Stimulated activated naive CD8-positive, alpha-beta T cell treated with anti-CD3 and anti-CD28 coated beads, Interleukin-15, Interleukin-2, amounts not matched to agents 100 ng/mL and 50 ng/mL, for 24 hours (primary cell): Measurements from ENCODE around the gene ARHGAP23.
A peak's percentile ranks its signal among the peaks of the same experiment; 100 is the strongest.
"Not testable (repeated sequence)": the region's sequence is repeated elsewhere in the genome, so short reads cannot be mapped to it uniquely, and the experiment has no call there.

Experiments
- H3K27ac Mint-ChIP-seq: one replicate; pipeline ENCODE4 v1.8.0; 2021; ENCODE audit warnings: mild to moderate bottlenecking, mixed read lengths
- H3K27me3 Mint-ChIP-seq: one replicate; pipeline ENCODE4 v1.8.0; 2021; ENCODE audit warnings: mixed read lengths
- H3K36me3 Mint-ChIP-seq: one replicate; pipeline ENCODE4 v1.8.0; 2021; ENCODE audit warnings: low read depth, mixed read lengths
- H3K4me1 Mint-ChIP-seq: one replicate; pipeline ENCODE4 v1.8.0; 2021; ENCODE audit warnings: low read depth, mixed read lengths
- H3K4me3 Mint-ChIP-seq: one replicate; pipeline ENCODE4 v1.8.0; 2021; ENCODE audit warnings: mild to moderate bottlenecking, mixed read lengths
- H3K9me3 Mint-ChIP-seq: one replicate; pipeline ENCODE4 v1.8.0; 2021; ENCODE audit warnings: mixed read lengths

Gene ARHGAP23

GRCh38 chr17:38498353-38498752, 70.1 kb downstream of the ARHGAP23 start:
- Mint-ChIP-seq H3K36me3 (no peaks in the 10 kb centered on the region), H3K9me3 (no peaks in the 10 kb centered on the region), H3K4me1 (no peaks in the 10 kb centered on the region), H3K27me3 (no peaks in the 10 kb centered on the region), H3K27ac (no peak overlapping the region), H3K4me3 (no peak overlapping the region)

- not testable (repeated sequence) for H3K27me3 Mint-ChIP-seq, H3K9me3 Mint-ChIP-seq, H3K27ac Mint-ChIP-seq, H3K4me3 Mint-ChIP-seq, H3K36me3 Mint-ChIP-seq, H3K4me1 Mint-ChIP-seq
Measured at GRCh38 chr17:38499230-38499629, 71.0 kb downstream of the ARHGAP23 start.

GRCh38 chr17:38501718-38502117, 73.5 kb downstream of the ARHGAP23 start:
- not testable (repeated sequence) for H3K4me3 Mint-ChIP-seq, H3K27me3 Mint-ChIP-seq, H3K27ac Mint-ChIP-seq, H3K4me1 Mint-ChIP-seq, H3K9me3 Mint-ChIP-seq, H3K36me3 Mint-ChIP-seq

GRCh38 chr17:38503286-38503913, 75.1 kb downstream of the ARHGAP23 start:
- H3K4me1 Mint-ChIP-seq, H3K4me3 Mint-ChIP-seq, H3K9me3 Mint-ChIP-seq, H3K27ac Mint-ChIP-seq, H3K27me3 Mint-ChIP-seq, H3K36me3 Mint-ChIP-seq: not testable (repeated sequence)

DNA sequence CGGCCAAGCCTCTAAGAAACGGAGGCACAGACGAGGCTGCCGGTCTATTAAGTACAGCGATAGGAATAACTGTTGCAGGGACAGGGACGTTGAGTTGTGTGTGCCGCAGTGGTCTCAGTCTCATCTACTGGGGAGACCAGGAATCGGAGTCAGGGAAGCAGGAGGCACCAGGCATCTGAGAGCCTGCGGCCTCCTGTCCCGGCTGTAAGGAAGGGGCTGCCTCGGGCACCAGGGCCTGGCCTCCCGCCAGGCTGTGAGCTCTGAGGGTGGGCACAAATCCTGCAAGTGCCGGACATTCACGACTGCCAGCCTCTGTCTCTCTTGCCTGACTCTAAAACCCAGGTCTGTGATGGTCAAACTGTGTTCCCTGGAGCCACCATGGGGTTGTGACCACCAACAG, 76.0 kb downstream of the ARHGAP23 start:
- Mint-ChIP-seq H3K36me3 (no peaks in the 10 kb centered on the region), H3K27ac (no peak overlapping the region), H3K9me3 (no peaks in the 10 kb centered on the region), H3K27me3 (peaks cover 15% of the 10 kb centered on the region), H3K4me1 (peaks cover 2% of the 10 kb centered on the region), H3K4me3 (no peak overlapping the region)

GRCh38 chr17:38507436-38507835, 79.2 kb downstream of the ARHGAP23 start:
- no peaks in the 10 kb centered on the region for H3K9me3 Mint-ChIP-seq
- H3K4me1 Mint-ChIP-seq, result peaks cover 7% of the 10 kb centered on the region
- H3K36me3 Mint-ChIP-seq, result no peaks in the 10 kb centered on the region
- H3K27me3 Mint-ChIP-seq, result peaks cover 34% of the 10 kb centered on the region
- H3K27ac Mint-ChIP-seq, result no peak overlapping the region
- no peak overlapping the region for H3K4me3 Mint-ChIP-seq

DNA sequence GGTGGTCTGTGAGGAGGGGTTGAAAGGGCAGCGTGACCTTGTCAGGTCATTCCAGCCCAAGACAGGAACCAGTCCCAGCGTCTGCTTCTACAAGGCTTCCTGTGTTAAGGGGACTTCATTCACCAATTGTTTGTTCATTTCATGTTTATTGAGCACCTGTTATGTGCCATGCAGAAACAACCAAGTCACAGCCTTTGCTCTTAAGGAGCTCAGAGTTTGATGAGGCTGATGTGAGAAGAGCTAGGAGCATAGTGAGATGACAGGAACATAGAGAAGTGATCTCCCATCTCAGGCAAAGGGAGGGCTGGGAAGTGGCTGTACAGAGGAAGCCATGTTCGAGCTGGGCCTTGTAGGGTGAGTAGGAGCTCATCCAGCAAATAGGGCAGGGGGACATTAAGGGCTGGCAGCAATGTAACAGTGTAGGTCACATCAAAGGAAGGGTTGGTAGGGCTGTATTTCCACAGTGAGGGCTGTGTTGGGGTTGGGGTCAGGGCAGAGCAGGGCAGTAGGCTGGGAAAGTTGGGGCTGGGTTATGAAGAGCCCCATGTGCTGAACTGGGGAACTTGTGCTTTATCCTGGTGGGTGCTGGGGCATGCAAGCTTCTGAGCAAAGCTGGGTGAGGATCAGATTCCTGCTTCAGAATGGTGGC, 79.8 kb downstream of the ARHGAP23 start:
- Mint-ChIP-seq H3K36me3 (no peaks in the 10 kb centered on the region), H3K9me3 (no peaks in the 10 kb centered on the region), H3K4me1 (peaks cover 7% of the 10 kb centered on the region), H3K4me3 (no peak overlapping the region), H3K27me3 (peaks cover 34% of the 10 kb centered on the region), H3K27ac (no peak overlapping the region)

DNA sequence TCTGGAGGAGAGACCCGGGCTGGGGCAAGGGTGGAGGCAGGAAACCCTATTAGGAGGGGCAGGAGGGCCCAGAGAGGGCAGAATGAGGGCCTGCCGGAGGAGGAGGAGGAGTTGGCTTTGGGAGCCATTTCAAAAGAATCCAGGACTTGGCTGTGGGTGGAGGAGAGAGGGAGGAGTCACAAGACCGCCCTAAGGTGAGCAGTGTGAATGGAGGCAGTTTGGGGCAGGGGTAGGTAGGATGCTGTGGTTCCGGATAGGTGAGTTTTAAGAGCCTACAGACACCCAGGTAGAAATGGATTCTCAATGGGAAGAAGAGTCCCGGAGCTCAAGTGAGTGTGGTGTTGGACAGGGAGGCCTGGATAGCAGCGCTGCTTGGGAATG, 80.3 kb downstream of the ARHGAP23 start:
- Mint-ChIP-seq H3K27me3 (peaks cover 37% of the 10 kb centered on the region), H3K27ac (no peak overlapping the region), H3K4me3 (no peak overlapping the region), H3K4me1 (peaks cover 7% of the 10 kb centered on the region), H3K9me3 (no peaks in the 10 kb centered on the region), H3K36me3 (no peaks in the 10 kb centered on the region)

GRCh38 chr17:38508954-38509771, 80.9 kb downstream of the ARHGAP23 start:
- peaks cover 37% of the 10 kb centered on the region for H3K27me3 Mint-ChIP-seq
- H3K36me3 Mint-ChIP-seq, result no peaks in the 10 kb centered on the region
- peak overlapping the region; percentile 77 for H3K4me3 Mint-ChIP-seq
- H3K4me1 Mint-ChIP-seq, result peaks cover 7% of the 10 kb centered on the region
- H3K27ac Mint-ChIP-seq, result no peak overlapping the region
- no peaks in the 10 kb centered on the region for H3K9me3 Mint-ChIP-seq

DNA sequence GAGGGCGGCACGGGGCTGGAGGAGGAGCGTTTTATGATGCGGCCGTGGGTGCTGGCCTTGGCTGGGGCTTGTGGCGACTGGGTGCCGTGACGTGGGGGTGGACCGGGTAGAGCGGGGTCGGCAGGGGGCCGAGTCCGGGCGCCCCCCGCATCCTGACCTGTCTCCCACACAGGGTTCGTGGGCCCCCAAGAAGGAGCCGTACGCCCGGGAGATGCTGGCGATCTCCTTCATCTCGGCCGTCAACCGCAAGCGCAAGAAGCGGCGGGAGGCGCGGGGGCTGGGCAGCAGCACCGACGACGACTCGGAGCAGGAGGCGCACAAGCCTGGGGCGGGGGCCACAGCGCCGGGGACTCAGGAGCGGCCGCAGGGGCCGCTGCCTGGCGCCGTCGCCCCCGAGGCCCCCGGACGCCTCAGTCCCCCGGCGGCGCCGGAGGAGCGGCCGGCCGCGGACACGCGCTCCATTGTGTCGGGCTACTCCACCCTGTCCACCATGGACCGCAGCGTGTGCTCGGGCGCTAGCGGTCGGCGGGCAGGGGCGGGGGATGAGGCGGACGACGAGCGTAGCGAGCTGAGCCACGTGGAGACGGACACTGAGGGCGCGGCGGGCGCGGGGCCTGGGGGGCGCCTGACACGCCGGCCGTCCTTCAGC, 81.6 kb downstream of the ARHGAP23 start:
- H3K4me3 Mint-ChIP-seq, result peak overlapping the region; percentile 77
- no peaks in the 10 kb centered on the region for H3K9me3 Mint-ChIP-seq
- H3K27me3 Mint-ChIP-seq, result peaks cover 37% of the 10 kb centered on the region
- H3K4me1 Mint-ChIP-seq, result peaks cover 7% of the 10 kb centered on the region
- H3K36me3 Mint-ChIP-seq, result no peaks in the 10 kb centered on the region
- H3K27ac Mint-ChIP-seq, result no peak overlapping the region

DNA sequence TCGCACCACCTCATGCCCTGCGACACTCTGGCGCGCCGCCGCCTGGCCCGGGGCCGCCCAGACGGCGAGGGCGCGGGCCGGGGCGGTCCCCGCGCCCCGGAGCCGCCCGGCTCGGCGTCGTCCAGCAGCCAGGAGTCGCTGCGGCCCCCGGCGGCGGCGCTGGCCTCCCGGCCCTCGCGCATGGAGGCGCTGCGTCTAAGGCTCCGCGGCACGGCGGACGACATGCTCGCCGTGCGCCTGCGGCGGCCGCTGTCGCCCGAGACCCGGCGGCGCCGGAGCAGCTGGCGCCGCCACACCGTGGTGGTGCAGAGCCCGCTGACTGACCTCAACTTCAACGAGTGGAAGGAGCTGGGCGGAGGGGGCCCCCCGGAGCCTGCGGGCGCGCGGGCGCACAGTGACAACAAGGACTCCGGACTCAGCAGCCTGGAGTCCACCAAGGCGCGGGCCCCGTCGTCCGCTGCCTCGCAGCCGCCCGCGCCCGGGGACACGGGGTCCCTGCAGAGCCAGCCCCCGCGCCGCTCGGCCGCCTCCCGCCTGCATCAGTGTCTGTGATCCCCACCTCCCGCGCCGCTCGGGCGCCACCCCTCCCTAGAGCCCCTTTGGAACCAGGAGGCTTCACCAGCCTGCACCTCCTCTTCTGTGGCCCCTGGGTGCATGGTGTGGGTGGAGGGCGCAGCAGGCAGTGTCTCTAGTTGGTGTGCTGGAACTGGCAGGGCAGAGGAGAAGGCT, 82.3 kb downstream of the ARHGAP23 start:
- Mint-ChIP-seq H3K9me3 (no peaks in the 10 kb centered on the region), H3K4me3 (no peak overlapping the region), H3K27me3 (peaks cover 37% of the 10 kb centered on the region), H3K4me1 (peaks cover 7% of the 10 kb centered on the region), H3K36me3 (no peaks in the 10 kb centered on the region), H3K27ac (no peak overlapping the region)

DNA sequence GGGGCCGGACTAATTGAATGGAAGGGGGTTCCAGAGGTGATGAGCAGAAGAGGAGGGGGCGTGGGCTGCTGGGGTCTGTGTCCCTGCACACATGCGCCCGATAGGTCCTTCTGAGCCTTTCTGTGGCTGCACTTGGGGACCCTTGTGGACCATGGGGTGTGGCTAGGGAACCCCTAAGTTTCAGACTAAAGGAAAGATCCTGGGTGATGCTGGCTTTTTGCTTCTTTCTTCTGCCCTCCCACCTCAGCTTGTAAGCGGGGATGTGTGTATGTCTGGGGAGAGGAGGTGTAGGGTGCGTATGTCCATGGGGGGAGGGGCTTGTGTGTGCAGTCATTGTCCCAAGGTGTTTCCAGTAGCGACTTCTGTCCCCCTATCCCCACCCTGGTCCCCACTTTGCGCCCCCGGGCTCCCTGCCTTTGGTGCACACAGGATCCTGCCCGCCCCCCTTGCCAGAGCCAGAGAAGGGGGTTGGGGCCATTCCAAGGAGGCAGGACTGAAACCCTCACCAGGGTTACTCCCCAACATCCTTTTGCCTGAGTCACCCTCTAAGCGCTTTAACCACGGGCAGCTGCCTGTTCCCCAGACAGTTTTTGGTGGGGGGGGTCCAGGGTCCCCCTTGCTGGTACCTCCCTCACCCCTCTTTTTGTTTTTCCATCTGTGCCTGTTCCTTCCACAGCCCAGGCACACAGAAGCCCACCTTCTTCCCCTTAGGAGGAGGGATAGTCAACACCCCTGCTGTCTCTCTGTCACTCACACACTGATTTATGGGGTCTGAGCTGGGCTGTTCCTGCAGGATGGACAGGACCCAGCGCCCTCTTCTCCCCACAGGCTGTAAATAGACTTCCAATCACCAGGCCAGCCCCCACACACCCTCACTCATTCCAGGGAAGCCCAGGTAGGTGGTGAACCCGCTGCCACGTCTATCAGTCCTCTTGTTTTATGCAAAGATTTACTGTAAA, 83.2 kb downstream of the ARHGAP23 start:
- no peaks in the 10 kb centered on the region for H3K9me3 Mint-ChIP-seq
- no peak overlapping the region for H3K4me3 Mint-ChIP-seq
- peaks cover 7% of the 10 kb centered on the region for H3K4me1 Mint-ChIP-seq
- peaks cover 37% of the 10 kb centered on the region for H3K27me3 Mint-ChIP-seq
- H3K36me3 Mint-ChIP-seq, result no peaks in the 10 kb centered on the region
- H3K27ac Mint-ChIP-seq, result no peak overlapping the region

GRCh38 chr17:38512473-38513058, 84.3 kb downstream of the ARHGAP23 start:
- Mint-ChIP-seq H3K36me3 (no peaks in the 10 kb centered on the region), H3K27ac (no peak overlapping the region), H3K9me3 (no peaks in the 10 kb centered on the region)

More at GRCh38 chr17:38512473-38513058, 84.3 kb downstream of the ARHGAP23 start:
- peaks cover 37% of the 10 kb centered on the region for H3K27me3 Mint-ChIP-seq
- H3K4me1 Mint-ChIP-seq, result peaks cover 7% of the 10 kb centered on the region
- no peak overlapping the region for H3K4me3 Mint-ChIP-seq
